HG03060 (cell line): ENCODE measurements around the gene MYO10.
"Not testable (repeated sequence)": the region's sequence is repeated elsewhere in the genome, so short reads cannot be mapped to it uniquely, and the experiment has no call there.

Source experiments
- ATAC-seq: cut with Tn5 transposase; IDR thresholded peaks from one replicate; pipeline ENCODE4 v1.9.1; 2021; ENCODE audit warnings: low read depth, moderate number of reproducible peaks; ENCODE audit not compliant: unreplicated experiment

Gene MYO10

DNA sequence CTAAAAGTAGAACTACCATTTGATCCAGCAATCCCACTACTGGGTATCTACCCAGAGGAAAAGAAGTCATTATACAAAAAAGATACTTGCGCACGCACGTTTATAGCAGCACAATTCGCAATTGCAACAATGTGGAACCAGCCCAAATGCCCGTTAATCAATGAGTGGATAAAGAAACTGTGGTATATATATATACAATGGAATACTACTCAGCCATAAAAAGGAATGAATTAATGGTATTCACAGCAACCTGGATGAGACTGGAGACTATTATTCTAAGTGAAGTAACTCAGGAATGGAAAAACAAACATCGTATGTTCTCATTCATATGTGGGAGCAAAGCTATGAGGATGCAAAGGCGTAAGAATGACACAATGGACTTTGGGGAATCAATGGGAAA lies 104.8 kb downstream of the MYO10 start:
- not testable (repeated sequence) for ATAC-seq

DNA sequence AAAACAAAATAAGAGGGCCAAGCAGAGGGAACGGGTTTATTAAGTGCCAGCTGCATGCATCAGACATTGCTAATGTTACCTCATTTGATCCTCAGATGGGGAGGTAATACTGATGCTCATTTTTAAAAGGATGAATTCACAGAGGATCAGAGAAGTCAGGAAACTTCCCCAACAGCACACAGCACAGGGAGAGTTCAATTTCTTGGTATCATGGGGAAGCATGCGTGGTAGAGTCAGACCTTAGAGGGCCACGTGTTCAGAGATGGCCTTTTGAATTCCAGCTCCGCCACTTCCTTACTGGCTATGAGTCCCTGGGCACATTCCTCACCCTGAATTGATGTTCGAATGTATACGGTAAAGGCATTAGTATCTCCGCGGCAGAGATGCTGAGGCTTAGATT lies 108.3 kb downstream of the MYO10 start:
- no peak for ATAC-seq

DNA sequence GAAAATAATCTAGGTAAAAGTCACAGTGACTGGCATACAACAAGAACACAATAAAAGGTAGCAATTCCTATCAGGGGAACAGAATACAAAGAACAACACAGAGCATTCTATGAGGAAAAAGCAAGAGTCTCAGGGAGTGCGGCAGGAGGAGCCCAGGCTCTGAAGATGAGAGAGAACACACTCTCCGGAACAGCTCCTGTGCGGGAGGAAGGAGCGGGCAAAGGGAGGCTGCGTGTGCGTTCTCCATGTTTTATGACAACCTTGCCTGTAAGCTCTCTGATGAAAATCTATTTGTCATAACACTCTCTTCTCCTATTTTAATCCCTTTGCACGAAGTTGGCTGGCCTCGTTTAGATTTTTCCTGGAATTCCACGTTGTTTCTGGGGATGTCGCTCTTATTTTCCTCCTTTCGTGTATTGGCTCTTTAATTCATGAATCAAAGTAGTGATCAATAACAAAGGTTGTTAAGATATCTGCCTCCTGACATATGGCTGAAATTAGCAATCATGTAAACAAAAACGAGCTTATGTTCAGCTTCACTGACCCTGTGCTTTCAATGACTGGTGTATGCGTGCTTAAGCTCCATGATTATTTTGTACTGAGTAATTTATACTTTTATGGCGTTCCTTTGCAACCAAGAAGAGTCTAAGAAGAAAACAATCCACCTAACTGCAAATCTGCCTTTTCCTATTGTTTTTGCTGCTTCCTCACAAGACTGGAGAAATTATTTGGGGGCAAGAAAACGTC lies 109.5 kb downstream of the MYO10 start:
- ATAC-seq = no peak

DNA sequence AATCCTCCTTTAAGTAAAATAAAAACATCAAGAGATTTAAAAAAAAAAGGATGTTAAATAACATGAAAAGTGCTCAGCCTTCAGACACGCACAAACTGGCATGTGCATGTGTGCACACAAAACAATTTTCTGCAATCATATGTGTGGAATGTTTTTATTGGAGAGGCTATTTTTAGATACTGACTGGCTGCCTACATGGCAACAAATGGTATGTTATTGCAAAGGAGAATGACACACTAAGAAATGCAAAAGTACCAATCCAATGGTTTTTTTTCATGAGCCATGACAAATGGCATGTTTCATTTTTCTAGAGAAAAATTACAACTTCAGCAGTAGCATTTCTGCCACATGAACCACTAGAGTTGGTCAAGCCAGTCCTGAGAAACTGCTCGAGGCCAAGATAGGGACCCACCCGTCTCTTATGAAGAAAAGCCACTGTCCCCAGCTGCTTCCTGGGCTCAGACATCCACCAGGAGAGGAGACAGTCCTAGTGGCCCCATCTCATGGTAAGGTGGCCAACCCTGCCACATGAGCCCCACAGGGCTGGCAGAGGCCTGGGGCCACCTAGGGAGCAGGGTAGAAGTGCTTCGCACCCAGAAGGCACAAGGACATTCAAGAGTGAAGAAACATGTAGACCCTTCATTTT lies 116.4 kb downstream of the MYO10 start:
- ATAC-seq = no peak

DNA sequence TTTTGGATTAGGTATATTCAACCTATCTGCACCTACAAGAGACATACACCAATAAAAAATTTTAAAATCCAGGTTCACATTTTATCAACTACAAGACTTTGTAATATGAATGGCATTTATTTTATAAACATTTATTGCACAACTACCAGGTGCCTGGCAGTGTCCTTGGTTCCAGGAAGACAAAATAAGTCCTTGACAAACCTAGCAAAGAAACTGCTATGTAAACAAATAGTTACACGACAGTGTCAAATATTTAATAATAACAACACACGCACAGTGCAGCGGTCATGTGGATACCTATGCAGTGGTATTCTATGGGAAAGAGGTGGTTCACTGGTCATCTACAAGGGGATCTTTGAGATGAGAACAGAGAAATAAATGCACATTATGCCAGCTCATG lies 120.7 kb downstream of the MYO10 start:
- ATAC-seq = no peak

DNA sequence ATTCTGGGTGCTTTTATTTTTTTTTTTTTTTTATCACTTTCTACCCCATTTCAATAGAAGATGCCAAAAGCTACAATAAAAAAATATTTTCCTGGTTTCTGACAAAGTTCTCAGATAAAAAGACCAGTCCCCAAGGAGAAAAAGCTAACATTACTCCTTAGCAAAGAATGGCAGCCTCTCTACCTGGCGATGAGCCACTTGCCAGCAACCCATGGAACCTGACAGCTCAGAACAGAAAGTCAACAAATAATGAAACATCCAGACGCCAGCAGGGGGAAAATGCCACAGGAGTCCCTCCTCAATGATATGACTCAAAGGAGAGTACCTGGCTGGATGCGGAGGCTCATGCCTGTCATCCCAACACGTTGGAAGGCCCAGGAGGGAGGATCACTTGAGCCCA lies 123.2 kb downstream of the MYO10 start:
- no peak for ATAC-seq

DNA sequence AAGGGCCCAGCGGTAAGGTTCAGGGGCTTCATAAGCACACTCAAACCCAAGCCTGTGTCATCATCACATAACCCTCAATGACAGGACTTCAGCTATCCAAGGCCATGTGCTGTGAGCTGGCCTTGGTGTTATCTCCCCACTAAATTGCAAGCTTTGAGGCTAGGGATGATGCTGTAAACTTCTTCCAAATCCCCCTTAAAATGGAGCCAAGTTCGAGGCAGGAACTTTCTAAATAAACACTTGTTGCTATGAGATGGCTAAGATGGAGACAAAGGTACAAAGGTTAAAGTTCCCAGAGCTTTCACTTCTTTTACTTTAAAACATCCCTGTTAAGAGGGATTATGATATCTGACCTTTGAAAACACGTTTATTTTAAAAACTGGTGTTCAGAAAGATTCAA lies 123.6 kb downstream of the MYO10 start:
- ATAC-seq = no peak

DNA sequence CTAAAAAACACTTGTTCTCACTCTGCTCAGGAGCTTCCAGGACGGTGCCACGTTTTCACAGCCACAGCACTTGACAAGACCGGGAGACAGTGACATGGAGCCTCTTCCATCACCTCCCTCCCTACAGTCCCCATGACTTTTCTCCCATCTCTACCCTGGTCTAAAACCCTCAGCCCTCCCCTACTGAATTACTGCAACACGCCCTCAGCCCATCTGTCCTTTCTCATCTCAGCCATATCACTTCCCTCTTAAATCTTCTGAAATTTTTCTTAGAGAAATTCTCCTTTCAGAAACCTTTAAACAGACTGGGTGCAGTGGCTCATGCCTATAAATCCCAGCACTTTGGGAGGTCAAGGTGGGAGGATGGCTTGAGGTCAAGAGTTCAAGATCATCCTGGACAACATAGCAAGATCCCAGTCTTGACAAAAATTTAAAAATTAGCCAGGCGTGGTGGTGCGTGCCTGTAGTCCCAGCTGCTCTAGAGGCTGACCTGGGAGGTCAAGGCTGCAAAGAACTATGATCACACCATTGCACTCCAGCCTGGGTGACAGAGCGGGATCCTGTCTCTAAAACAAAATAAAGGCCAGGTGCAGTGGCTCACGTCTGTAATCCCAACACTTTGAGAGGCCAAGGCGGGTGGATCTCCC lies 125.8 kb downstream of the MYO10 start:
- no peak for ATAC-seq

DNA sequence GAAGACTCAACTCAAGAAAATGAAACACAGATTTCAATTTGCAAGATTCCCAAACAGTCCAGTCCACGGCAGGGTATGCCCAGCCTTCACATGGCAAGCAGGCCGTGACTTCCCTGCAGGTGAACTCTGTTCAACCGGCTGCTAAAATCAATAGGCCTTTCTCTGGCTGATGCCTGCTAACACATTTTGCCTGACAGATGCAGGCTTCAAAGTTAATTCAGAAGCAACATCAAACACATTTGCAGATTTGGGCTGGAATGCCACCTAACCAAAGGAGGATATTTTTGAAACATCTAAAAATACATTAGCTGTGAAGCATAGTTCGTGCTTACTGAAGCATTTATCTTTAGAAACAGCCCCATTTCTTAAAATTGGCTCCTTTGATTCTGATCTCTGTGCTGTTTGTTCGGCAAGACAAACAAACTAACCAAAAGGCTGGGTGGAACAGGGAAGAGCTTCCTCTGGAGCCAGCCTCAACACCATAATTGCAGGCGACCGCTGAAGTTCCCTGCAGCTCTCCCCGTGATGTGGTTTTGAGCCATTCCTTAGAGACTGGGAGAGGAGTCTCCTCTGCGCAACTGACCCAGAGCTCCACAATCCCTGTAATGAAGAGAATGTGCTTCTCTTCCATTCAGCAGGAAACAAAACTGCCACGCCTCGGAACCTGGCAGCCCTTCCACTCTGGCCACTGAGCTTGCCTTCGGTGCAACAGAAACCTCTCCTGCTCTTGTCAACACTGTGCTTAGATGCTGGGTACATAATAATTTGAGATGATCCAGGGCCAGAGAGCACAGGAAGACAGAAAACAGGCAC lies 126.5 kb downstream of the MYO10 start:
- no peak for ATAC-seq

DNA sequence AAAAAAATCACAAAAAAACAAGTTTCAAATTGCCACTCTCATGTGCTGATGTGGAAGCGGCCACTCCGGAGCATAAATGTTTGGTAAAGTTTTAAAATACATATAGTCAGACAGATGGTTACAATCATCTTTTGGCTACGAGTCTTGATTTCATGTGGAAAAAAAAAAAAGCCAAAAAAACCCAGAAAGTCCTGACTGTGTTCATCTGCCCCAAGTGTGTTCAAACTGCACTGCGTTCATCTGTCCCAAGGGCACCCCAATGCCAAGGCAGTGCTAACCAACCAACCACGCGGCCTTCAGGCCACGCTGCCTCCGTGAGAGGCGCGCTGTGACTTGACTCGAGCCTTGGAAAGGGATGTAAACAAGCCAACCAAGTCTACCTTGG lies 127.1 kb downstream of the MYO10 start:
- no peak for ATAC-seq

DNA sequence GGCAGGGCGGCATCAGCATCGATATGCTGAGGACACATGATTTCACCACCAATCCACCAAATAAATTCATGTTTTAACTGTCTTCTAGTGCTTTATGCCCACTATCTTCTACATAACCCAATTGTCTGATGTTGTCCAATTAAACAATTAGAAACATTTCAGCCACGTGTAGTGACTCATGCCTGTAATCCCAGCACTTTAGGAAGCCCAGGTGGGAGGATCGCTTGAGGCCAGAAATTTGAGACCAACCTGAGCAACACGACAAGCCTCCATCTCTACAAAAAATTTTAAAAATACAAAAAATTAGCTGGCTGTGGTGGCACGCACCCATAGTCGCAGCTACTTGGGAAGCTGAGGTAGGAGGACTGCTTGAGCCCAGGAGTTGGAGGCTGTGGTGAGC lies 128.1 kb downstream of the MYO10 start:
- no peak for ATAC-seq

DNA sequence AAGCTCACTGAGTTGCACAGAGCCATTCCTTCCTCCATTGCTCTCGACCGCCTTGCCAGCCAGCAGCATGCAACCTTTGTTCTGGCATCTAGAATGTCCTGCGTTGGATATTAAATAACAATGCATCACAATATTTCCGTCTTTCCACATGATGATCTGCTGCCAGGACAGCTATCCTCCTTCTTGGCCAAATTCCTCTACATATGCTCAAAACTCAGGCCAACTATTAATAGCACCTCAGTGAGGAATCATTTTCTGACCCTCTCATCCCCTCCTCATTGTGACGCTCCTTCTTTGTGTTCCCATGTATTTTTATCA lies 128.6 kb downstream of the MYO10 start:
- ATAC-seq = no peak

DNA sequence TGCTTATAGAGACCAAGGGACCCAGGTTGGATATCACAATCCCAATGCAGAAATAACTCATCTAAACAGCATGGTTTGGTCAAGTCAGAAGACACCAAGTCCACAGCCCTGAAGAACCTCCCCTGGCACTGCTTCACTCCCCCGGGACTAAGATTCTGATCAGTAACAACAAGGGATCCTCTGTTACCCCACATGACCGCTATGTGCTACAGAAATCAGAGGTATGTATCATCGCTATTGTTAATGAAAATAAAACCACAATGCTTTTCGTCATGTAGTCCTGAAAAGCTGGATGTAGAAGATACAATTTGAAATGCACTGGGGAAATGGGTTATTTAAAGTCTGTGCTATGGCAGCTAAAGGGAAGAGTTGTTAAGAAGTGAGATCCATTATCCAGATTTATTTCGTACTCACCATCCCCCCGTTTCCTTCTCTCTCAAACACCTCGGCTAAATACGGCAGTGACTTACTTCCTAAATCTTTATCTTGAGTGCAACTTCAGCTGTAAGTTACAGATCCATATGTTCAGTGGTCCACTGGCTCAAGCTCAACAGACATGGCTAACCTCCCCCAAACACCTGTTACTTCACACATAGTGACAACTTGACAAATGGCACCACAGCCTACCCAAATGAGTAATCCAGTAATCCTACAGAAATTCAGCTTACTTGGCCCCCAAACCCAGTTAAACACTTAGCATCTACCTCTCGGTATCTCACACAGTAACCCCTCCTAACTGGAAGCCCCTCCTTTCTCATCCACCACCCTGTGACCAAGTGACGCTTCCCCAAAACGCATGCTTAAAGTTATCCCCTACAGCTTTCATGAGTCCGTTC lies 129.2 kb downstream of the MYO10 start:
- no peak for ATAC-seq

DNA sequence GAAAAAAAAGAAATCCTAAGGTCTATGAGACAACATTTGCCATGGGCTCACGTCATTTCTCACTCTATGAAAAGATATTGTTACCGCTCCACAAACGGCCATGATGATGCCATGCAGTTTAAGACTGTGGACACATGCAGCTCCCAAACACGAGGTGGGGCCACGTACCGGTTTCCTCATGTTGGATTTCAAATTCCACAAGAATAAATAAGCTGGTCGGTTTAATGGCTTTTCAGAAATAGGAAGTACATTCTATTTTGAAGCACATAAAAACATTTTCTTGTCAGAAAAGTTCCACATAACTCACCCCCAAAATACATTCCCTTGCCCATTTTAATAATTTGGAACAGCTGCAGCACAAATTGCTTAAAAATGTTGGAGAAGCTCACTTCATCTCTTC lies 130.6 kb downstream of the MYO10 start:
- no peak for ATAC-seq

DNA sequence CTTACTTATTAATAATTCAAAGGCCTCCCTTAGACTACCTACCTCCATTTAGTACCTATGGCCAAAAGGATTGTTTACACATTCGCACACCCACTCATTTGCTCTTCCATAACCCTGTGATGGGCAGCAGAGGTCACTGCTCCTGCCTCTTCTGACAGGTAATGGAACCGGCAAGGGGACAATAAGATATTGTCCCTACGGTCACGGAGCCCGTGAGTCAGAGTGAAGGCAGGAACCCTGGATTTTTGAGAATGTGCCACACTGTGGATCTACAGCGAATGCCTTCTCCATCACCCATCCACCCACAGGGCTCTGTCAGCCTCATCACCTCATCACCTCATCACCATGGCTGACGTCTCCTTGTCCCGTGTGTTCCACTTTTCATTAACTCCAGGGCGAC lies 132.3 kb downstream of the MYO10 start:
- ATAC-seq = no peak

DNA sequence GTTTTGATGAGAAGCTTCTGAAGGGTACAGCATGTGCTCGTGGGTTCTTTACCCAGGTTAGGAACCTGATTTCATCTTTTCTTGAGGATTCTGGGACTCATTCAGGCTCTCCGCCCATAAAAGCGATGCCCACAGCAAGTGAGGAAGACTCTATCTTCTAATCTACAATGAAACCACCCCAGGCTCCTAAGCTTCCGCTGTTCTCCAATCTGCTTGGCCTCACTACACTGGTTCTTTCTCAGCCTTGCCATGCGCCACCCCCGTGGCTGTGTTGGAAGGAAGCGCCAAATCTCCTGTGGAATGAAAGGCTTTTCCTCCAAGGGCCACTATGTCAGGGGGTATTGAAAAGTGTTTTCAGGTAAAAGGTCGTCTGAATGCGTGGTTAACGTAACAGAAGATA lies 135.6 kb downstream of the MYO10 start:
- ATAC-seq = no peak

DNA sequence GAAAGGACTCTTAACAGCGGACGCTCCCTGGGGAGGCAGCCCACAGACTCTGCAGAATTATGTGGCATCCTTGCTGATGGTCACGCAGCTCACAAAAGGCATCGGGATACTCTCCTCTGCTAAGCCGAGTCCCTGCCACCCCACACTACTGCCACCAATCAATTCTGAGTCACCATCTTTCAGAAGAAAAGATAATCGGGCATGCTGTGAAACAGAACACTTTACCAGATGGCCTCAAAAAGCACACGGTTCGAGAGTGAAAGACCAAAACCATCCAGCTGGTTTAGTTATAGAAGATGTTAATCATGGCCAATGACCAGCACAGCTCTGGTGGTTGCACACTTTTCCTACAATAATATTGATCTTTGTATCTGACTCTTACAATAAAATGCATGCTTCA lies 136.3 kb downstream of the MYO10 start:
- ATAC-seq = no peak

DNA sequence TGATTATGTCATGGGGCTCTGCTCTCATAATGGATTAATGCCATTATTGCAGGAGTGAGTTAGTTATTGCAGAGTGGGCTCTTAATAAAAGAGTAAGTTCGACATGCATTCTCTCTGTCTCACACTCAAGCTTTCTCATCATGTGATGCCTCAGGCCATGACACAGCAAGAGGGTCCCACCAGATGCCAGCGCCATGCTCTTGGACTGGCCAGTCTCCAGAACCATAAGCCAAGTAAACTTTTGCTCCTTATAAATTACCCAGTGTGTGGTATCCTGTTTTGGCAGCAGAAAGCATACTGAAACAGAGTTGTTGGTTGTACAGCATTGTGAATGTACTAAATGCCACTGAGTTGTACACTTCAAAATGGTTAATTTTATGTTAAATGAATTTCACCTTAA lies 138.1 kb downstream of the MYO10 start:
- ATAC-seq = no peak

DNA sequence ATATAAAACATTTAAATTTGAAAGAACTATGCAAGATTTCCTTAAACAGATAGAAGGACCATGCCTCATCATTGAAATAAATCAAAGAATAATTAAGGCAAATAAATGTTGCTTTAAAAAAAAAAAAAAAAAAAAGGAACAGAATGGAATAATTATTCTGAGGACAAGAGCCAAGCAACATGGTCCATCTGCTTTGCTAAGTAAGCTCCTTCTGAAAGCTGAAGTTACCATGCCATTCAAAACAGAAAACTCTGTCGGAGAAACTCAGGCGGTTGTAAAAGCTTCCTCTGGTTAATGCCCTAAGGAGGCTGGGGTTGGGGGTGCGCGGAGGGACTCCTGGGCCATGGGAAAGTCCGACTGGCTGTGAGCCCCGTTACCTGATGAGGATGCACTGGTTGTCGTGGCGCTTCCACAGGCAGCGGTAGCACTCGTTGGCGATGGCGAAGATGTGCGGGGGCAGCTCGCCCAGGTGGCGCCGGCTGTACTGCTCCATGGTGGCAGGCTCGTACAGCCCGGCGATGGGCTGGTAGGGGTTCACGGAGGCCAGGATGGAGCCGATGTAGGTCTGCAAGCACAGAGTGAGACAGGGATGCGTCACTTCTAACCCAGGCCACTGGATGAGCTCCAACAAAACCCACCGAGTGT lies 141.7 kb downstream of the MYO10 start:
- no peak for ATAC-seq
